HUES64 (cell line): ENCODE measurements around the gene MIB1.

Experiments
- H3K27ac ChIP-seq: 2 replicates; pipeline ENCODE4 v1.7.0; 2013; ENCODE audit warnings: low read depth, low read length, inconsistent platforms
- H3K27me3 ChIP-seq: 2 replicates; pipeline ENCODE4 v1.6.1; 2013; ENCODE audit warnings: mild to moderate bottlenecking, low read length; ENCODE audit not compliant: insufficient read depth
- H3K36me3 ChIP-seq: 2 replicates; pipeline ENCODE4 v1.6.1; 2013; ENCODE audit warnings: mild to moderate bottlenecking, low read length; ENCODE audit not compliant: insufficient read depth
- H3K4me1 ChIP-seq: 2 replicates; pipeline ENCODE4 v1.6.1; 2013; ENCODE audit warnings: mild to moderate bottlenecking, low read length, moderate library complexity; ENCODE audit not compliant: insufficient read depth
- H3K4me3 ChIP-seq: 2 replicates; pipeline ENCODE4 v1.5.1; 2013; ENCODE audit warnings: mild to moderate bottlenecking, low read length, moderate library complexity
- H3K9ac ChIP-seq: 2 replicates; pipeline ENCODE4 v1.6.1; 2013; ENCODE audit warnings: mild to moderate bottlenecking, low read depth, low read length
- H3K9me3 ChIP-seq: 2 replicates; pipeline ENCODE4 v1.6.1; 2013; ENCODE audit warnings: low read depth, low read length; ENCODE audit not compliant: insufficient read depth
- WGBS: fragments of 150-250, 120-280 bp; methylation state at CpG from one replicate; pipeline ENCODE4 v1.1.7; 2013; ENCODE audit warnings: missing lambda C conversion rate; 5-methylcytosine and 5-hydroxymethylcytosine counted together

Gene MIB1

DNA sequence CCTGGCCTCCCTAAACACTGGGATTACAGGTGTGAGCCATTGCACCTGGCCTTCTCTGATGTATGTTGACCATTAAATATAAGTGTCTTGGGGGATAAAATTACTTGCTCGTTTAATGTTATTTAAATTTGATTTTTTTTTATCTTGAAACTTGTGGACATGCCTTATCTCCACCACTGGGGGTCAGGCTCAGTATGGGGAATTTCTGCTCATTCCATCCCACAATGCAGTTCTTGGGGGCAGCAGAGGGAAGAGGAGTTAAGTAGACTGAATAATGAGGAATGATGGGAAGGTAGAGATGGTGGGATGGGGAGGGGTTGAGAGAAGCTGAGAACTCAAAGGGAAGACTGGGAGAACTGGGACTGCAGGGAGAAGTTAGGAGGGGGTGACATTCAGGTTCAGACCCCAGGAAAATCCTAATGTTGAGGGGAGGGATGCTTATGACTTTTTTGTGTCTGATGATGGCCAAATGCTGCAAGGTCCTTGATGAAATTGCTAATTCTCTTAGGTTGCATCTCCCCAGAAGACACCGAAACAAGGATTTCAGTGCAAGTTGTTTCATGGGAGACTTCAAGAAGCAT is 174.2 kb downstream of the MIB1 start:
- Histone ChIP-seq H3K9ac (no peak overlapping the region), H3K4me3 (no peak overlapping the region), H3K27ac (no peak overlapping the region), H3K36me3 (no peaks in the 10 kb centered on the region), H3K4me1 (no peaks in the 10 kb centered on the region), H3K9me3 (no peaks in the 10 kb centered on the region), H3K27me3 (peaks cover 40% of the 10 kb centered on the region)
- 76% methylated on average over 2 of the region's 2 CpGs for WGBS

DNA sequence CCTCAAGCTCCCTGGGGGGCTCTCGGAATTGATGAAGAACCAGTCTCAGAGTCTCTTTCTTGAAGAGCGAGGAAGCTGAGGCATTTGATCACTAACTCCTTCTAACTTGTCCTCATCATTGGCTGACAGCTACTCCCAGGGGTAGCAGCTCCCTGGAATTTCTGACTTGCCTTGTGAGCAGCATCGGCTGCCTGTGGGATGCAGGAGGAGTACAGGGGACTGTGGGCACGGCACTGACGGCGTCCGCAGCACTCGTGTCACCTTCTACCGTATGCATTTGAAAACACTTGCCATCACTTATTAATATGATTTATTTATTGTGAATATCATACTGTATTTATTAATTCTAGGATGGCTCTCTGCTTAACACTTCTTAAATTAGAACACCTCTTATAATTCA is 175.0 kb downstream of the MIB1 start:
- no peaks in the 10 kb centered on the region for H3K36me3 ChIP-seq
- H3K27me3 ChIP-seq: peaks cover 33% of the 10 kb centered on the region
- H3K27ac ChIP-seq: no peak overlapping the region
- H3K4me1 ChIP-seq: no peaks in the 10 kb centered on the region
- no peaks in the 10 kb centered on the region for H3K9me3 ChIP-seq
- H3K4me3 ChIP-seq: no peak overlapping the region
- 94% methylated on average over 6 of the region's 9 CpGs for WGBS
- H3K9ac ChIP-seq: no peak overlapping the region

DNA sequence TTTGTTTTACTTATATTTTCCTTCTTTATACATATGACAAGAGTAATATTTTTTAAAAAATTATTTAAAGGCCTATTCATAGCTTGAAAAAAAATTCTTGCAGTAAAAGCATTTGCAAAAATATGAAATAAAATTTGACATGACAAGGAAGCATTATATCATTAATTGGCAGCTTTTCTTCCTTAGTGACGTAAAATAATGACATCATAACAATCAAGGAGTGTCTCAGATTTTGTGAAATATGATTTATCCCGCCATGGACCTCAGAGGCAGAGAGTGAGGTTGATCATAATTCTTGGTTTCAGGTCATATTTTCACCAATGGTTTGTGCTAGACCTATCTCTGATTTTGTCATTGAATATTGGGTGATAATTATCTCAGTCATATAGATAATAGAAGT is 176.0 kb downstream of the MIB1 start:
- Histone ChIP-seq H3K4me1 (no peaks in the 10 kb centered on the region), H3K9me3 (no peaks in the 10 kb centered on the region), H3K27me3 (peaks cover 22% of the 10 kb centered on the region), H3K9ac (no peak overlapping the region), H3K36me3 (no peaks in the 10 kb centered on the region), H3K4me3 (no peak overlapping the region), H3K27ac (no peak overlapping the region)
- WGBS: 92% methylated on average over 2 of the region's 2 CpGs

DNA sequence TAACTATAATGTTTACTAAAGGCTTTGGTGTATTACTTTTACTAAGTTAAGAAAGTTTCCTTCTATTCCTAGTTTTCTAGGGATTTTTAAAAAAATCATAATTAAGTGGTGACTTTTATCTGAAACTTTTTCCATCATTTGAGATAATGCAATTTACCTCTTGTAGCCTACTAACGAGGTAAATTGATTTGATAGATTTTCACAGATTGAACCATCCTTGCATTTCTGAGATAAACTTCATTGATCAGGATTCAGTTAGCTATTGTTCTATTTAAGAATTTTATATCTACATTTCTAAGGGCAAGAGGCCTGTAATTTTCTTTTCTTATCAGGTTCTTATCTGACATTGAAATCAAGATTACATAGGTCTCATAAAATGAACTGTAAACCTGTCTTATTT is 178.1 kb downstream of the MIB1 start:
- no peak overlapping the region for H3K4me3 ChIP-seq
- peaks cover 6% of the 10 kb centered on the region; the same call in 1 of the 2 replicates for H3K27me3 ChIP-seq
- H3K9me3 ChIP-seq: no peaks in the 10 kb centered on the region
- 100% methylated on average over 1 of the region's 1 CpG for WGBS
- no peaks in the 10 kb centered on the region for H3K36me3 ChIP-seq
- no peak overlapping the region for H3K27ac ChIP-seq
- H3K9ac ChIP-seq: no peak overlapping the region
- H3K4me1 ChIP-seq: no peaks in the 10 kb centered on the region
